ENCODE results near the gene MRTFA.

GRCh38 chr22:40524392-40525249, 111.9 kb downstream of the MRTFA start:
- TF ChIP-seq CTCF (IDR thresholded peaks at IDR 0.05) (peak in 2 of 6 experiments; percentile 8 to 30), POLR2AphosphoS5 (IDR thresholded peaks at IDR 0.05) (no peak), POLR2A (IDR thresholded peaks at IDR 0.05) (no peak)
